Measurements from ENCODE around the gene USP46.

USP46 gene

DNA sequence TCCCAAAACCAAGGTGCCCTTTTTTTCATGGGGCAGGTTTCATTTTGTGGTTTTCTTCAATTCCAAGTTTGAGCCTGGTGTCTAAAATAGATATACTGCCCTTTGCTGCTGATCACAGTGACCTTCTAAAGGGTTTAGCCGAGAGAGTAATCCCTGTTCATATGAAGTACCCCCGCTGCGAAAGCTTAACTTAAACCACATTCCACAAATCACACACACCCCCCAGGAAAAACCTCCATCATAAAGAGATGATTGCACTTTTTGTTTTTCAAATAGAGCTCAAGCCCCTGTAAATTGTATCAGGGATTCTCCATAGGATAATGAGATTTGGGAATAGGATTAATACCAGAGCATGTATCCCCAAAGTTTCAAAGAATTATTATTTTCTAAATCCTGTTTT, 90.8 kb downstream of the USP46 start:
- DNase-seq = no peak

DNA sequence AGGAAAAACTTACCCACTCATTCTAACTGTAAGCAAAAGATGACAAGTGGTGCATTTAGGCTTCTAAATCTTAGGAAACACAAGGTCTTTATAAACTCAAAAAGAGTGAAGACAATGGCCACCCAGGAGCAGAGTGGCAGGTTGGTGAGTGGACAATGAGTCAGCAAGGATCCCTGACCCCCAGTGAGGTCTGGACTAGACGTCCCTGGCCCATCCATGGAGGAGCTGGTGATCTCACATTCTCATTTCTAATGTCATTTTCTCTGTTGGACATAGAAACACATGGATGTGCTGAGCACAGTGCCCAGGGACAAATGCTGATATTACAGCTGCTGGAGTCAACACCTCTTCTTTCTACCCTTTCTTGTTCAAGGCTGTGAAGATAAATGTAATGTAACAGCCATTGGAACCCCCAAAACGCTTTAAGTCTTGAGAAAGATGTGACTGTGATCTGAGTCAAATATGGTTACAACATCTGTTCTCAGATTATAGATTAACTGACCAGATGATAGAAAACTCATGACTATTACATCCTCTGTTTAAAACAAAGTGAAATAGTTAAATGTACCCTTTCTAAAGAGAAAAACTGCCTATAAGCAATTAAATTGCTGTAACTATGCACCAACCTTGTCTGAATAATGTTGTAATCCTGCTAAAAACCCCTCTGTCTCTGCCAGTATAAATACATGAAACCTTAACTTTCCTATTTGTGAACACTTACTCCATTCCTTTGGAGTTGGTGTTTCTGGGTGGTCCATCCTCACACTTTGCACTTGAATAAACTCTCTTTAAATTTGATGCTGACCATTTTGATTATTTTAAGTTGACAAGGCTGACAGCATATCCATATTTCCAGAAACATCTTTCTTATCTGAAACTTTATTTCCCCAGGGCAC, 92.7 kb downstream of the USP46 start:
- DNase-seq = no peak

DNA sequence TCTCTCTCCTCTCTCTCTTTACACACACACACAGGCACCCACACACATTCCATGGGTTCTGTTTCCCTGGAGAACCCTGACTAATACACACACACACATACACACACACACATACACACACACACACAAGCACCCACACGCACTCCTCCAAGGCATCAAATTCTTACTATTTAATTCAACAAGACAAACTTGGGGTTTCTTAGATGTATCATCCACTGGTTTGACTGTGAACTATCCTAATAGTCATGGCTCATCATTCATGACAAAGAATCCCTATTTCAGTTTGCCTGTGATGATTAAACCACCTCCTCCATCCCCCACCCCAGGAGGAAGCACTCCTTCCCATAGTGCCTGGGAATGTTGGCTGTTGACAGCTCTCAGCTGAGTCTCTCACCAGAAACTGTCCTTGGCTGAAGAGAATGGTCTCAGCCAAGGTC, 98.2 kb downstream of the USP46 start:
- DNase-seq = no peak

DNA sequence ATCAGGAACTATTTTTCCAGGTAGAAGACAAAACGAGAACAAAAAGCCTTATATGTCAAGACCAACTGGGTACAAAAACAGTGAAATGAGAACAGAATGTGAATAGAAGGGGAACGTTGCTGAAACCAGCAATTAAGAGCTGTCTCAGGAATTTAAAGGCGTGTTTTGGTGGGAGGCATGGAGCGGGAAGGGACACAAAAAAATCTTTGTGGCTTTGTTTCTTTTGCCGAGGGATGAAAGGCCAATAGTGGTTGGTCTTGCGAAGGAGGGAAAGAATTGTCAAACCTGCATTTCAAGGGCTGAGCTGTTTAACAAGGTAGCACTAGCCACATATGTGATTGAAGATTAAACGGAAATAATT, 103.8 kb downstream of the USP46 start:
- peak; percentile 79 for DNase-seq

DNA sequence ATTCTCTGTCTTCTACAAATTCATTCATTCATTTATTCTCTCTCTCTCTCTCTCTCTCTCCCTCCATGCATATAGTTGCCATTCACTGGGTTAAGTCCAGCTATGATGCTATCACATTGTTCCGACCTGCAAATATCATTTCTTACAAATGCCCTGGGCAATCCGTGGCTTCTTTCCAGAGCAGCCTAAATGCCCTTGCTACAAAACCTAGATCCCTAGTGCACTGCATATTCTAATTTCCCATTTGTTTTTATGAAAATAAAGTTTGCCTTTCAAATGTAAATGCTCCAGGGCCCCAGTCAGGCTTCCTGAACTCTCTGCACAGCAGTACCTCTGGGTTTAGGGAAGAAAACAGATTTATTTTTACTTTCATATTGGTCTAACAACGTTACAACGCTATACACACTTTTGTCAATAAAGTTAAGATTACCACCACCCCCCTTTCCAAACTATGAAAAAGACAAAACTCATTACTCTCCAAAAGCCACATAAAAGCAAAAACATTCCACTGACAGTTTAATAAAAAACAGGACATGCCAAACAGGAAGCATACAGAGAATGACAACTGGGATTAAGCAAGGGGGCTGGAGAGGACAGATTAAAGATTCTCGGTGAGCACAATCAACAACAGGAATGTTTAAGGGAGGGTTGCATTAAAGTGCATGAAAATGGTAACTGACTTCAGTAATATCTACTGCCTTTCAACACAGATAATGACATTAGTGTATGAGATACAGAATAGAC, 104.3 kb downstream of the USP46 start:
- DNase-seq = no peak

DNA sequence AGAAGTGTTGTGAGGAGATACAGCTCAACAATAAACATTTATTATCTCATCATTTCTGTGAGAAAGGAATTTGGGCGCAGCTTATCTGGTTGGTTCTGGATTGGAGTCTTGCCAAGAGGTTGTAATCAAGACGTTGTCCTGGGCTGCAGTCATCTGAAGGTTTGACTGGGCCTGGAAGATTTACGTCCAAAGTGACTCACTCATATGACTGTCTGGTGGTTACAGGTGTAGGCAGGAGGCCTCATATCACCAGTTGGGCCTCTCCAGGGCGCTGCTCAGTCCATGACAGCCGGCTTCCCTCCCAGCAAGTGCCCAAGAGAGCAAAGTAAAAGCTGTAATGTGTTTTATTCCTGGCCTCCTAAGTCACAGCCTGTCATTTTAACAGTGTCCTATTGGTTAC, 106.3 kb downstream of the USP46 start:
- DNase-seq = no peak

DNA sequence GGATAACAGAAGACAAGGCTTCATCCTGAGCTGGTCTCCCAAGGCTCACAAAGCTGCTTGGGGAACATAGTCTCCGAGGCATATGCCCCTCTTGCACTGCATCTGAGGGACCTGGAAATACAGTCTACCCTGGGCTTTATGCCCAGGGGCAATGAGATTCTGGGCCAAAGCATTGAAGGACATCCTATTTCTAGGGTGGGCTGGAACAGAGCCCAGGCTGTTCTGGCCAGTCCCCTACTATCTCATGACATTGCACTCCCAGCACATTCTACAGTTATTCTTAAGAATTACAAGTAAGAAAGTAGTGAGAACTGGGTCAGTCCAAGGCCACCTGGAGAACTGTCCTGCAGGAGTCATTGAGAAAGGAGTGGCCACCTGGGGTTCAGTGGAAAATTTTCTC, 107.6 kb downstream of the USP46 start:
- DNase-seq = no peak

DNA sequence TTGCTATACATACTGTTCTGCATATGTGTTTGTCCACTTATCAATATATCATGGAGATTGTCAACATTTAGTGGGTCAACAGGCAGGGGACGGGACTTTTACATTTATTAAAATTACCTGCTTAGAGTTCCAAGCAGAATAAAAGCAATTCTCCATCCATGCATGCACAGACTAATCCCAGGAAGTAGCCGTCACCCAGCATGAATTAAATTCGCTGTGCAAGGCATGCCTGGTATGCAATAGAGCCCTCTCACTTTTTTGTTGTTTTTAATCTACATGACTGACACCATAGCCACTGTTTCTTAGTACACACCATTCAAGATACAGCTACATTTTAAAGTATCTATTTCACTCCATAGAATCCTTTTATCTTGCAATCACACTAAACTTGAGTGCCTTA, 108.9 kb downstream of the USP46 start:
- no peak for DNase-seq

DNA sequence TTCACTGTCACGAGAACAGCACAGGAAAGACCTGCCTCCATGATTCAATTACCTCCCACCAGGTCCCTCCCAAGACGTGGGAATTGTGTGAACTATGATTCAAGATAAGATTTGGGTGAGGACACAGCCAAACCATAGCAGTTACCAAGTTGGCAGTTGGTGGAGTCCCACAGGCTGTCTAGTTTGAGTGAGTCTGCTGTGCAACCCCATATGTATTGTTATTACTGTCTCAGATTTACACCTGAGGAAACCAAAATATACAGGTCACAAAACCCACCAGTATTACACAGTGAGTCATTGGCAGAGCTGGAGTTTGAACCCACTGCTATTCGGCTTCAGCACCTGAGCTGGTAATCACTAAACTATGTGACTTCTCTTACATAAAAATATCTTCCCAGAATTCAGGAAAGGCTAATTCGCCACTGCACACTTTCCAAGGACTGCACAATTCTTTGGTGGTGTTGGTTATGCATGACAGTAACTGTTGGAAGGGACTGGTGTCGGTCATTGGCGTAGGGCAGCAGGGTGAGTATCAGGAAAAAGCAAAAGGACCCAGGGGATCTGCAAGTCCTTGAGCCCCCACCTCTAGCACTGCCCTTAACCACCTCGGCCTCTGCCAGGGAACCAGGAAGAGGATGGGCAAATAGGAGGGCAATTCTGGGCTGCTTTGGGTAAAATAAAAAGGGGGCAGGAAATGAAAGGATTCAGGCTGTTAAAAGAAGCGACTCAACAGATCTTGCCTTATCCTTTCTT, 110.1 kb downstream of the USP46 start:
- no peak for DNase-seq

DNA sequence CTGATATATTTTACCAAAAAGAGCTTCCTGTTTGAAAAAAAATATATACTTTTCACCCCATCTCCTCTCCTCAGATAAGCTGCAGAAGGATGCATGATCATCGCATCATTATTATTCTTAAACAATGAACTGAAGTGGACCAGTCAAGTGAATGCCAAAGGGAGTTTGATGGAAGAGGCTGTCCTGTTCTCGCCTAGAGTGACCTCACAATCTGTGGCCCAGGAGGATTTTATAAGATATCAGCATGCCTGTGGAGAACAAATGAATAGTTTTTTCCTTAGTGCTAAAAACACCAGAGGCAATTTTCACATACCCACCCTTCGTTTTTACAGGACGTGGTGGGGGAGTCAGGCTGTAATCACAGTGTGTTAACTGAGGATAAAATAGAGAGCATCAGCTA, 112.7 kb downstream of the USP46 start:
- DNase-seq = no peak

DNA sequence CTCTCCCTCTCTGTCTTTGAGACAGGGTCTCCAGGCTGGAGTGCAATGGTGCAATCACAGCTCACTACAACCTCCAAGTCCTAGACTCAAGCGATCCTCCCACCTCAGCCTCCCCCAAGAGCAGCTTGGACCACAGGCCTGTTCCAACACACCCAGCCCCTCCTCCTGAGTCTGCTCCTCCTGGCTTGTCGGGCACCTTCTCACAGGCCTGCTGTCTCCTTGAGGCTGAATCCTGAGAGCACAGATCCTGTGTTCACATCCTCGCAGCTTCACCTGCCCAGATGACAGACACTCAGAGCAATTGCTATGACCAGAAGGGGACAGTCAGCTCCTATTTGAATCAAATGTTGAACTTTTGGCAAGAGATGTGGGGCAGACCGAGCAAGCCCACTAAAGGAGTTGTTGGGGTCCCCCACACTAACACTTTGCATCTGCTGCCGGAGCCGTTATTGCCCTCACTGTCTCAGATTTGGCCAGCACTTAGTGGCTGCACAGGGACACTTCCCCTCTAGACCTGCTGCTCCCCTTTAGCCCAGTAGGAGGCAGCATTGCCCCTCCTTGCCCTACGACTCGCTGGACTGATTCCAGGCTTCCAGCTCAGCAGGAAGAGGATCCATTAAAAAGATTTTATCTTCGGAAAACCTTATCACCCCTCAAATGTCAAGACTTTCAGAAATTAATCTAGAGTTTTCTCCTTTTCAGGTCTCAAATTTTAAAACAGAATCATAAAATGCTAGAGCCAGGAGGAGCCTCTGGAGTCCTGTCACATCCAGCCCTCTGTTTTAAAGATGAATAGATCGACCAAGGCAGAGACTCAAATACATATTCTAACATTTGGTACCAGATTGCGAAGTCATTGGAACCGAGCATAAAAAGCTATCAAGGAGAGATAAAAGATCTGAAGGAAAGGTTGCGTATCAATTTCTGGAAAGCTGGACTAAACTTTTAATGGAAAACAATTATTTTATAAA, 113.7 kb downstream of the USP46 start:
- DNase-seq = peak; percentile 84

Measured in islet precursor cell (in vitro differentiated cells).